Measurements from ENCODE around the gene MRFAP1L1.

MRFAP1L1 gene

GRCh38 chr4:6672131-6672530, 37.5 kb downstream of the MRFAP1L1 start:
- no peak for TF ChIP-seq CTCF (conservative IDR thresholded peaks at IDR 0.05)
- no peak overlapping the region for H3K27ac ChIP-seq

GRCh38 chr4:6671648-6672047, 38.0 kb downstream of the MRFAP1L1 start:
- no peak overlapping the region for H3K27ac ChIP-seq
- TF ChIP-seq CTCF (conservative IDR thresholded peaks at IDR 0.05): no peak

- H3K27ac ChIP-seq: no peak overlapping the region
- no peak for TF ChIP-seq CTCF (conservative IDR thresholded peaks at IDR 0.05)
Observed at GRCh38 chr4:6668391-6668790, 41.3 kb downstream of the MRFAP1L1 start.

GRCh38 chr4:6665320-6665654, 44.4 kb downstream of the MRFAP1L1 start:
- H3K27ac ChIP-seq: no peak overlapping the region
- no peak for TF ChIP-seq CTCF (conservative IDR thresholded peaks at IDR 0.05)

GRCh38 chr4:6663596-6664393, 45.9 kb downstream of the MRFAP1L1 start:
- H3K27ac ChIP-seq: no peak overlapping the region
- no peak for TF ChIP-seq CTCF (conservative IDR thresholded peaks at IDR 0.05)

GRCh38 chr4:6662591-6662990, 47.1 kb downstream of the MRFAP1L1 start:
- no peak for TF ChIP-seq CTCF (conservative IDR thresholded peaks at IDR 0.05)
- H3K27ac ChIP-seq: no peak overlapping the region

GRCh38 chr4:6660430-6660829, 49.2 kb downstream of the MRFAP1L1 start:
- no peak overlapping the region for H3K27ac ChIP-seq
- no peak for TF ChIP-seq CTCF (conservative IDR thresholded peaks at IDR 0.05)
